HL-60 (cell line): ENCODE measurements around the gene SCO2.

Experiments
- DNase-seq, 2 experiments: peaks; one replicate each; pipeline ENCODE4 v3.0.0-alpha.2; 2010 to 2020; ENCODE audit warnings: low read depth in 1 of 2, low spot score in 1 of 2
- H3K27ac ChIP-seq: fragments of 250-450 bp; sonication (Bioruptor Pico); replicated peaks from 2 replicates; pipeline ENCODE4 v1.5.1; 2020; ENCODE audit warnings: mild to moderate bottlenecking, moderate library complexity
- H3K27me3 ChIP-seq: fragments of 250-450 bp; sonication (Bioruptor Pico); 2 replicates; pipeline ENCODE4 v1.5.1; 2021; ENCODE audit warnings: mild to moderate bottlenecking, moderate library complexity; ENCODE audit not compliant: insufficient read depth, poor library complexity, severe bottlenecking
- H3K4me3 ChIP-seq: replicated peaks from 2 replicates; pipeline ENCODE4 v1.5.1; 2011; ENCODE audit warnings: mild to moderate bottlenecking, control low read depth, low read length; ENCODE audit not compliant: insufficient read depth
- GABPA ChIP-seq: IDR thresholded peaks from 2 replicates; pipeline ENCODE4 v1.6.1; 2012; ENCODE audit warnings: low read depth
- POLR2AphosphoS5 ChIP-seq: IDR thresholded peaks from 2 replicates; pipeline ENCODE4 v1.6.1; 2012; ENCODE audit warnings: low read depth
- SPI1 ChIP-seq: IDR thresholded peaks from 2 replicates; pipeline ENCODE4 v1.6.1; 2012; ENCODE audit warnings: low read depth, mild to moderate bottlenecking, borderline replicate concordance
- TF ChIP-seq, protein P1 (sequence below): IDR thresholded peaks from one replicate; pipeline ENCODE4 v1.5.1; 2011; ENCODE audit warnings: low read length, control low read depth, inconsistent platforms; ENCODE audit not compliant: insufficient read depth
- TF ChIP-seq, protein P2 (sequence below): IDR thresholded peaks from 2 replicates; pipeline ENCODE4 v1.6.1; 2012; ENCODE audit warnings: low read depth; ENCODE audit not compliant: insufficient replicate concordance

SCO2 gene

DNA sequence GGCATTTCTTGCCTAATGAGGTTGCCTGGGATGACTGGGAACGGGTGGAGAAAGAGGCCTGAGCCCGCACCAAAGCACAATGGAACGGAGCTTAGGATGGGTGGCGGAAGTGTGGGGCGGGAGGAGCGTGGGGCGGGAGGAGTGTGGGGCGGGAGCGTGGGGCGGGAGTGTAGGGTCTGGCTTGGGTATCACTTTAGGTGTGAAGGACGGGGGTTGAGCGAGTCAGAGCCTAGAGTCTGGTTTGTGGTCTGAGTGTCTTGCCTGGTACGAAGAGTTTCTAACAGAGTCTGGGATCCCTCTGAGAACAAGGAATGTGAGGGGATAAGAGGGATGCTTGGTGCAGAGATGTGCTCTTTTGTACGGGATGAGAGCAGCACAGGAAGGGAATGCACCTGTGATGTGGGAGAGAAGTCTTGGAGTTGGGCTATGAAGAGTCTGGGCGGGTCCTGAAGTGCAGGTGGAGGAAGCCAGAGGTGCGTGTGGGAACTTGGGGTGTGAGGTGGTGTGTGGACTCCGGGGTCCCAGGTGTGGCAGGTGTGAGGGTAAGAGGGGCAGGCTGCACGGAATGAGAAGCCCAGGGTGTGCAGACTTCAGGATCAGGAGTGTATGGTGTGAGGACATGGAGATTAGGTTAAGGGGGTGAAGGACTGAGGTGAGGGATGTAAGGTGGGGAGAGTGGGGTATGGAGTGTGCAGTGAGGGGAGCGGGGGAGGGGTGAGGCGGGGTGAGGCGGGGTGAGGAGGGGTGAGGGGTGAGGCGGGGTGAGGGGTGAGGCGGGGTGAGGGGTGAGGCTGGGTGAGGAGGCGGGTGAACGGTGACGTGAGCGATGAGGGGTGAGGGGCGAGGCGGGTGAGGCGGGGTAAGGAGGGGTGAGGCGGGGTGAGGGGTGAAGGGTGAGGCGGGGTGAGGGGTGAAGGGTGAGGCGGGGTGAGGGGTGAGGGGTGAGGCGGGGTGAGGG is 36.3 kb upstream of the SCO2 start:
- Histone ChIP-seq H3K4me3 (no peak overlapping the region), H3K27me3 (no peaks in the 10 kb centered on the region), H3K27ac (no peak overlapping the region)
- DNase-seq = no peak
- no peak for TF ChIP-seq POLR2AphosphoS5
- TF ChIP-seq, protein P1, sequence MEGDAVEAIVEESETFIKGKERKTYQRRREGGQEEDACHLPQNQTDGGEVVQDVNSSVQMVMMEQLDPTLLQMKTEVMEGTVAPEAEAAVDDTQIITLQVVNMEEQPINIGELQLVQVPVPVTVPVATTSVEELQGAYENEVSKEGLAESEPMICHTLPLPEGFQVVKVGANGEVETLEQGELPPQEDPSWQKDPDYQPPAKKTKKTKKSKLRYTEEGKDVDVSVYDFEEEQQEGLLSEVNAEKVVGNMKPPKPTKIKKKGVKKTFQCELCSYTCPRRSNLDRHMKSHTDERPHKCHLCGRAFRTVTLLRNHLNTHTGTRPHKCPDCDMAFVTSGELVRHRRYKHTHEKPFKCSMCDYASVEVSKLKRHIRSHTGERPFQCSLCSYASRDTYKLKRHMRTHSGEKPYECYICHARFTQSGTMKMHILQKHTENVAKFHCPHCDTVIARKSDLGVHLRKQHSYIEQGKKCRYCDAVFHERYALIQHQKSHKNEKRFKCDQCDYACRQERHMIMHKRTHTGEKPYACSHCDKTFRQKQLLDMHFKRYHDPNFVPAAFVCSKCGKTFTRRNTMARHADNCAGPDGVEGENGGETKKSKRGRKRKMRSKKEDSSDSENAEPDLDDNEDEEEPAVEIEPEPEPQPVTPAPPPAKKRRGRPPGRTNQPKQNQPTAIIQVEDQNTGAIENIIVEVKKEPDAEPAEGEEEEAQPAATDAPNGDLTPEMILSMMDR = no peak
- TF ChIP-seq GABPA = no peak
- no peak for TF ChIP-seq SPI1
- TF ChIP-seq, protein P2, sequence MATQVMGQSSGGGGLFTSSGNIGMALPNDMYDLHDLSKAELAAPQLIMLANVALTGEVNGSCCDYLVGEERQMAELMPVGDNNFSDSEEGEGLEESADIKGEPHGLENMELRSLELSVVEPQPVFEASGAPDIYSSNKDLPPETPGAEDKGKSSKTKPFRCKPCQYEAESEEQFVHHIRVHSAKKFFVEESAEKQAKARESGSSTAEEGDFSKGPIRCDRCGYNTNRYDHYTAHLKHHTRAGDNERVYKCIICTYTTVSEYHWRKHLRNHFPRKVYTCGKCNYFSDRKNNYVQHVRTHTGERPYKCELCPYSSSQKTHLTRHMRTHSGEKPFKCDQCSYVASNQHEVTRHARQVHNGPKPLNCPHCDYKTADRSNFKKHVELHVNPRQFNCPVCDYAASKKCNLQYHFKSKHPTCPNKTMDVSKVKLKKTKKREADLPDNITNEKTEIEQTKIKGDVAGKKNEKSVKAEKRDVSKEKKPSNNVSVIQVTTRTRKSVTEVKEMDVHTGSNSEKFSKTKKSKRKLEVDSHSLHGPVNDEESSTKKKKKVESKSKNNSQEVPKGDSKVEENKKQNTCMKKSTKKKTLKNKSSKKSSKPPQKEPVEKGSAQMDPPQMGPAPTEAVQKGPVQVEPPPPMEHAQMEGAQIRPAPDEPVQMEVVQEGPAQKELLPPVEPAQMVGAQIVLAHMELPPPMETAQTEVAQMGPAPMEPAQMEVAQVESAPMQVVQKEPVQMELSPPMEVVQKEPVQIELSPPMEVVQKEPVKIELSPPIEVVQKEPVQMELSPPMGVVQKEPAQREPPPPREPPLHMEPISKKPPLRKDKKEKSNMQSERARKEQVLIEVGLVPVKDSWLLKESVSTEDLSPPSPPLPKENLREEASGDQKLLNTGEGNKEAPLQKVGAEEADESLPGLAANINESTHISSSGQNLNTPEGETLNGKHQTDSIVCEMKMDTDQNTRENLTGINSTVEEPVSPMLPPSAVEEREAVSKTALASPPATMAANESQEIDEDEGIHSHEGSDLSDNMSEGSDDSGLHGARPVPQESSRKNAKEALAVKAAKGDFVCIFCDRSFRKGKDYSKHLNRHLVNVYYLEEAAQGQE = no peak

DNA sequence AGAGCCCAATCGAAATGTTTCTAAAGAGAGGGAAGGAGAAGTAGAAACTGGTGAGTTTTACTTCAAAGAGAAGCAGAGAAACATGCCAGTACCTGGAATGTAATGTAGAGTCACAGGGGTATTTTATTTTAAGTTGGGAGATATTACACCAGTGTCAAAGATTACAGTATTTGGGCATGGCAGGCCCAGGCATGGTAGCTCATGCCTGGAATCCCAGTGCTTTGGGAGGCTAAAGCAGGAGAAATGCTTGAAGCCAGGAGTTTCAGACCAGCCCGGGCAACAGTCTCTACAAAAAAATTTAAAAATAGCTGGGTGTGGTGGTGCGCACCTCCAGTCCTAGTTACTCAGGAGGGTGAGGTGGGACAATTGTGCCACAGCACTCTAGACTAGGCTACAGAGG is 34.6 kb upstream of the SCO2 start:
- no peaks in the 10 kb centered on the region for H3K27me3 ChIP-seq
- no peak for DNase-seq
- no peak overlapping the region for H3K4me3 ChIP-seq
- no peak overlapping the region for H3K27ac ChIP-seq
- TF ChIP-seq POLR2AphosphoS5 (no peak), GABPA (no peak), SPI1 (no peak)
- TF ChIP-seq, protein P1 = no peak
- TF ChIP-seq, protein P2 = no peak

DNA sequence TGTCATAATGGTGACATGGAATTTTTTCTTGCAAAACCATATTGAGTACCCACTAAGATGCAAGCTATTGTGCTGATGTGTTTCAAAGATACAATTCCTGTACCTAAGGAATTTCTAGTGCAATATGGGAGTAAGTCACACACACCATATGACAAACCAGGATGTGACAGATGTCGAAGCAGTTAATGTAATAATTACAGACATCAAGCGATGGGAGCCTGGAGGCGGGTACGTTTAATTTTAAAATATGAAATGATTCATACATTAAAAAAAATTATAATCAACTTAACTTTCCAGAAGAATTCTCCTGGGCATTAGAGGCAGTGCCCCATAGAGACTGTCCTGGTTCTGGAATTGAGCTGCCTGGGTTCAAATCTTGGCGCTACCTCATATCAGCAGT is 31.3 kb upstream of the SCO2 start:
- Histone ChIP-seq H3K27ac (no peak overlapping the region), H3K4me3 (no peak overlapping the region), H3K27me3 (no peaks in the 10 kb centered on the region)
- DNase-seq = no peak
- TF ChIP-seq GABPA (no peak), POLR2AphosphoS5 (no peak)

DNA sequence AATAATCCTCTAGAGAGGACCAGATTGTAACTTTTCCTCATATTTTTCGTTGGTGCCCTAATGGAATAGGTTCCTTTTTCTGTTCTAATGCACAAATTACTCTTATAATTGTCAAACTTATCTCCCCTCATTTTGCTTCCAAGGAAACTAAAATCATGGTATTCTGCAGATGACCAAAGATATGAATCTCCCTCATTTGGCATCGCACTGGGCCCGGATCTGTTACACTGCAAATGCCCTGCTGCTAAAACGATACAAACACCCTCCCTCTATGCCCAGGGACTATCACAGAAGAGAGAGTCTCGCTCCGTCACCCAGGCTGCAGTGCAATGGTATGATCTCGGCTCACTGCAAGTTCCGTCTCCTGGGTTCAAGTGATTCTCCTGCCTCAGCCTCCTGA is 27.9 kb upstream of the SCO2 start:
- no peak for DNase-seq
- Histone ChIP-seq H3K4me3 (no peak overlapping the region), H3K27ac (no peak overlapping the region), H3K27me3 (no peaks in the 10 kb centered on the region)
- TF ChIP-seq, protein P1 = no peak
- no peak for TF ChIP-seq GABPA
- no peak for TF ChIP-seq SPI1
- TF ChIP-seq, protein P2 = no peak
- TF ChIP-seq POLR2AphosphoS5 = no peak
